Thyroid gland (tissue), 4 donors: Measurements from ENCODE around the gene COL23A1. TPM values are rescaled to one million over a fixed set of nuclear protein-coding genes. Genes with fewer than 3 reads are reported as not detected.

Experiments used
- DNase-seq, 2 donors: peaks; one replicate each; pipeline ENCODE4 v3.0.0-alpha.2; 2019
- H3K27ac ChIP-seq, 3 donors: fragments of 200-600 bp; sonication (generic); 1 replicate in 2 of 3; 2 replicates in 1 of 3; pipeline ENCODE4 v1.5.1; 2016 to 2019; ENCODE audit warnings: mild to moderate bottlenecking in 1 of 3, moderate library complexity in 1 of 3
- H3K27me3 ChIP-seq: fragments of 200-600 bp; sonication (generic); one replicate; pipeline ENCODE4 v1.5.1; 2019
- H3K36me3 ChIP-seq, 2 donors: fragments of 200-600 bp; sonication (generic); one replicate each; pipeline ENCODE4 v1.5.1; 2016 to 2019
- H3K4me1 ChIP-seq, 2 donors: fragments of 200-600 bp; sonication (generic); one replicate each; pipeline ENCODE4 v1.5.1; 2017 to 2019
- H3K4me3 ChIP-seq, 3 donors: fragments of 200-600 bp; sonication (generic); replicated peaks in 1 of 3; 1 replicate in 2 of 3; 2 replicates in 1 of 3; pipeline ENCODE4 v1.5.1; 2016; ENCODE audit warnings: mild to moderate bottlenecking in 1 of 3
- H3K9me3 ChIP-seq: fragments of 200-600 bp; sonication (generic); one replicate; pipeline ENCODE4 v1.5.1; 2017
- CTCF ChIP-seq, 6 experiments: fragments of 200-600 bp in 3 of 6; fragments of 450-650 bp in 3 of 6; sonication (generic) in 3 of 6; IDR thresholded peaks; one replicate each; pipeline ENCODE4 v1.5.1; 2016 to 2019; ENCODE audit warnings: antibody characterized with exemption in 6 of 6, mild to moderate bottlenecking in 2 of 6, inconsistent platforms in 1 of 6, moderate library complexity in 1 of 6
- POLR2A ChIP-seq, 2 donors: fragments of 450-650 bp; IDR thresholded peaks; one replicate each; pipeline ENCODE4 v1.6.1; 2017; ENCODE audit warnings: antibody characterized with exemption in 2 of 2, mild to moderate bottlenecking in 2 of 2, moderate library complexity in 1 of 2
- WGBS, 2 donors: methylation state at CpG; one replicate each; pipeline ENCODE4 v1.1.5; 2017; 5-methylcytosine and 5-hydroxymethylcytosine counted together
- intact Hi-C: fragments of 100-400 bp; cut with DNase I; formaldehyde crosslinking; loops from one replicate; pipeline ENCODE4 v1.15.1; 2023
- total RNA-seq, 4 donors: library from RNA; depleted of rRNA; stranded (reverse); fragments of >200 nt; gene quantifications; one replicate each; pipeline ENCODE4 v1.2.3, GENCODE V29; 2016

COL23A1 gene
- total RNA-seq, 4 donors from 2014 or later, result 76.6 to 108 (median 95.7) TPM

- no peak for DNase-seq
- Histone ChIP-seq H3K27me3 (no peaks in the 10 kb centered on the region), H3K27ac (peak overlapping the region in 2 of 3 donors; percentile 66 to 74), H3K4me3 (no peak overlapping the region), H3K4me1 (peaks cover 13 to 56% of the 10 kb centered on the region in 2 donors), H3K9me3 (no peaks in the 10 kb centered on the region), H3K36me3 (no peaks in the 10 kb centered on the region)
- 71 to 76% methylated on average over 7 to 9 of the region's 17 CpGs for WGBS, 2 donors
- intact Hi-C loops, result no loop called here
- TF ChIP-seq POLR2A (IDR thresholded peaks at IDR 0.05) (no peak), CTCF (IDR thresholded peaks at IDR 0.05) (no peak)
Observed at GRCh38 chr5:178238711-178239592, 351.2 kb downstream of the COL23A1 start.

GRCh38 chr5:178238313-178238635 is 351.9 kb downstream of the COL23A1 start:
- H3K4me3 ChIP-seq, result no peak overlapping the region
- WGBS, 2 donors, result 99 to 100% methylated on average over 5 of the region's 6 CpGs
- peaks cover 13 to 56% of the 10 kb centered on the region in 2 donors for H3K4me1 ChIP-seq
- H3K27ac ChIP-seq, result peak overlapping the region in 2 of 3 donors; percentile 74 to 78
- DNase-seq, result no peak
- intact Hi-C loops, result no loop called here
- no peaks in the 10 kb centered on the region for H3K9me3 ChIP-seq
- H3K27me3 ChIP-seq, result no peaks in the 10 kb centered on the region
- no peaks in the 10 kb centered on the region for H3K36me3 ChIP-seq
- no peak for TF ChIP-seq POLR2A (IDR thresholded peaks at IDR 0.05)
- no peak for TF ChIP-seq CTCF (IDR thresholded peaks at IDR 0.05)

GRCh38 chr5:178237431-178238312 is 352.5 kb downstream of the COL23A1 start:
- Histone ChIP-seq H3K27ac (peak overlapping the region; percentile 74 to 84 (median 78)), H3K36me3 (no peaks in the 10 kb centered on the region), H3K9me3 (no peaks in the 10 kb centered on the region), H3K4me1 (peaks cover 14 to 62% of the 10 kb centered on the region in 2 donors), H3K4me3 (no peak overlapping the region), H3K27me3 (no peaks in the 10 kb centered on the region)
- peak in 1 of 2 donors; percentile 42 for DNase-seq
- no peak for TF ChIP-seq CTCF (IDR thresholded peaks at IDR 0.05)
- TF ChIP-seq POLR2A (IDR thresholded peaks at IDR 0.05), result no peak
- 74 to 78% methylated on average over 7 of the region's 13 CpGs for WGBS, 2 donors
- intact Hi-C loops, result no loop called here

GRCh38 chr5:178236679-178237078 is 353.5 kb downstream of the COL23A1 start:
- peak; percentile 85 for DNase-seq
- H3K36me3 ChIP-seq, result no peaks in the 10 kb centered on the region
- no peaks in the 10 kb centered on the region for H3K27me3 ChIP-seq
- WGBS, 2 donors, result 17 to 21% methylated on average over 4 of the region's 4 CpGs
- peak overlapping the region; percentile 74 to 84 (median 78) for H3K27ac ChIP-seq
- TF ChIP-seq POLR2A (IDR thresholded peaks at IDR 0.05), result peak in 1 of 2 donors; percentile 30
- TF ChIP-seq CTCF (IDR thresholded peaks at IDR 0.05), result no peak
- no peak overlapping the region for H3K4me3 ChIP-seq
- intact Hi-C loops, result no loop called here
- peaks cover 18 to 64% of the 10 kb centered on the region in 2 donors for H3K4me1 ChIP-seq
- no peaks in the 10 kb centered on the region for H3K9me3 ChIP-seq
